NT2/D1 (cell line): Measurements from ENCODE around the gene RNU7-1.

Source experiments
- SUZ12 ChIP-seq: IDR thresholded peaks from 2 replicates; pipeline ENCODE4 v1.6.1; 2011; ENCODE audit not compliant: insufficient read length, insufficient read depth; ENCODE audit errors: extremely low read depth
- YY1 ChIP-seq: IDR thresholded peaks from 2 replicates; pipeline ENCODE4 v1.6.1; 2011; ENCODE audit not compliant: insufficient read length, insufficient read depth

DNA sequence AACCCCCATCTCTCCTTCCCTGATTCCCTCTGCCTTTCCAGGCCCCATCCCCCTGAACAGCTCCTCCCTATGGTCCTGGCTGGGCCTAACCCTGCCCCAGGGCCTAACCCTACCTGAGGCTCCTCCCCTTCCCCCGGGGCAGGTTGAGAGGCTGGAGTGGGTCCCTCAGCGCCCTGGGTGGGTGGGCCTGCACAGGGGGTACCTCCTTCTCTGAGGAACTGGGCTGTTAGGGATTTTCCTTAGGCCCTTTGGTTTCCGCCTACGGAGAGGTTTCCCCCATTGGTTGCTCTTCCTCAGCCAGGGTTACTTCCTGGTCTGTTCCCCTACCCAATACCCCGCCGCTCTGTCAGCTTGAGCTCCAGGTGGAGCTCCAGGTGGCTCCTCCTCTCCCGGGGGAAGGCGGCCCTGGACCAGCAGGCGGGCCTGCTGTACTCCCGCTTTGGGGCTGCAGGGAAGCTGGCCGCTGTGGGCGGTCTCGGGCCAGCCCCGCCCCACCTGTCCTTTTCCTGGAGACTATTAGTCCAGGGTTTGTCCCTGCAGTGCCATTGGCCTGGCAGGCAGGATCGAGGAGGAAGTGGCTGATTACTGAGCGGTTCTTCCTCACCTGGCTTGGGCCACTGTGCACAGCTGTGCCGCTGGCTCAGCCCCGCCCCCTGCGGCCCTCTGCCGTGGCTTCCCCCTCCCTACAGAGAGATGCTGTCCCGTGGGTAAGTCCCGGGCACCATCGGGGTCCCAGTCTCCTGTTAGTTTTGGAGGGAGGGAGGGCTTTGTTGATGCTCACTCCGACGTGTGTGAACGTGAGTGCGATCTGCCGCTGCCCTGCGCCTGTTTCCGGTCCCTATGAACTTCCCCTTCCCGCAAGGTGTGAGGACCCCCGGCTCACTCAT, 2.7 kb downstream of the RNU7-1 start:
- TF ChIP-seq YY1 = no peak
- TF ChIP-seq SUZ12 = no peak
